GM21717 (cell line): ENCODE data around the gene DDX51.

Source experiments
- ATAC-seq: cut with Tn5 transposase; IDR thresholded peaks from one replicate; pipeline ENCODE4 v1.9.1; 2021; ENCODE audit warnings: mild to moderate bottlenecking, moderate library complexity; ENCODE audit not compliant: unreplicated experiment

DDX51 gene

DNA sequence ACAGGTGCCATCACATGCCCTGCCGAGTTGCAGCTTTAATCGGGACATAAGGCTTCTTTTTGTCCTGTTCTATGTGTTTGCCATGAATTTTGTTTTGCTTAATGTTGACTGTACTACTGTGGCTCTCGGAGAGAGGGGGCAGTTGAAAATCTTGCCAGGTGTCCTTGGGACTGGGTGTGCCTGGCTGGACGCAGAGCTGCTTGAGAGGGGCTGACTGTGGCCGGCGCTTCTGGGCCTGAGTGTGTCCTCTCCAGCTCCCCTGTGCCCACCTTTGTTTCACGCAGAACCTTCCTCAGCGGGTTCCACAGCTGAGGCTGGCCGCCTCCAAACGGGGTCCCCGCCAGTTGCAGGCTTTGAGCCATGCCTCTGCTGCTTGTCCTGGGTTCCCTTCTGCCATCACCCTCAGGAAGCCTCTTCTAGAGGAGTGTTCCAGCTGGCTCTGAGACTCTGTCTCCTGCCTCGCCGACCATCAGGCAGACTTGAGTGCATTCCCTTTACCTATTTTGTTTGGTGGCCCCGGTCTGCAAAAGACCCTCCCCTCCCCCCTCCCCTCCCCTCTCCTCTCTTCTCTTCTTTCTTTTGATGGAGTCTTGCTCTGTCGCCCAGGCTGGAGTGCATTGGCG, 49.7 kb downstream of the DDX51 start:
- no peak for ATAC-seq

DNA sequence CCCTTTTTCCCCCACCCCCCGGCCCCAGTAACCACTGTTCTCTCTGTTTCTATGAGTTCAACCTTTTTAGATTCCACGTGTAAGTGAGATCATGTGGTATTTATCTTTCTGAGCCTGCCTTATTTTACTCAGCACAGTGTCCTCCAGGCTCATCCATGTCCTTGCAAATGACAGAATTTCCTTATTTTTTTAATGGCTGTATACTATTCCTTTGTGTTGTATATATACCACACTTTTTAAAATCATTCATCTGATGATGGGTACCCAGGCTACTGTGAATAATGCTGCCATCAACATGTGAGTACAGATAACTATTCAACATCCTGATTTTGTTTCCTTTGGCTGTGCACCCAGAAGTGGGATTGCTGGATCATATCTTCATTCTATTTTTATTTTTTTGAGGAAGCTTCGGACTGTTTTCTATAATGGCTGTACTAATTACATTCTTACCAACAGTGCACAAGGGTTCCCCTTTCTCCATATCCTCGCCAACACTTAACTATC, 54.7 kb downstream of the DDX51 start:
- no peak for ATAC-seq
